NT2/D1 (cell line): ENCODE data around the gene RASAL2.

Experiments used
- DNase-seq: peaks from one replicate; pipeline ENCODE4 v3.0.0-alpha.2; 2011; ENCODE audit warnings: low read depth, low spot score
- H3K27me3 ChIP-seq: 2 replicates; pipeline ENCODE4 v1.6.0; 2011; ENCODE audit warnings: mild to moderate bottlenecking; ENCODE audit not compliant: insufficient read length, insufficient read depth
- H3K36me3 ChIP-seq: 2 replicates; pipeline ENCODE4 v1.6.1; 2011; ENCODE audit warnings: mild to moderate bottlenecking, low read length, mixed read lengths; ENCODE audit not compliant: insufficient read depth, insufficient read length
- H3K4me1 ChIP-seq: 2 replicates; pipeline ENCODE4 v1.5.1; 2011; ENCODE audit not compliant: insufficient read depth, insufficient read length
- H3K4me3 ChIP-seq: 2 replicates; pipeline ENCODE4 v1.5.1; 2011; ENCODE audit warnings: low read depth; ENCODE audit not compliant: insufficient read length
- H3K9ac ChIP-seq: 2 replicates; pipeline ENCODE4 v1.6.0; 2011; ENCODE audit warnings: low read depth; ENCODE audit not compliant: insufficient read length
- H3K9me3 ChIP-seq: 2 replicates; pipeline ENCODE4 v1.5.1; 2011; ENCODE audit warnings: mild to moderate bottlenecking, low read length; ENCODE audit not compliant: insufficient read depth
- SUZ12 ChIP-seq: IDR thresholded peaks from 2 replicates; pipeline ENCODE4 v1.6.1; 2011; ENCODE audit not compliant: insufficient read length, insufficient read depth; ENCODE audit errors: extremely low read depth
- YY1 ChIP-seq: IDR thresholded peaks from 2 replicates; pipeline ENCODE4 v1.6.1; 2011; ENCODE audit not compliant: insufficient read length, insufficient read depth
- ZNF274 ChIP-seq: IDR thresholded peaks from 2 replicates; pipeline ENCODE4 v1.6.1; 2011; ENCODE audit warnings: mild to moderate bottlenecking, low read depth, low read length

Gene RASAL2

GRCh38 chr1:178494569-178494971 is 400.7 kb downstream of the RASAL2 start:
- H3K4me1 ChIP-seq = peaks cover 9% of the 10 kb centered on the region
- TF ChIP-seq SUZ12 = no peak
- no peak for TF ChIP-seq ZNF274
- TF ChIP-seq YY1 = no peak
- DNase-seq = no peak
- no peaks in the 10 kb centered on the region for H3K27me3 ChIP-seq
- no peak overlapping the region for H3K4me3 ChIP-seq
- H3K36me3 ChIP-seq = no peaks in the 10 kb centered on the region
- H3K9me3 ChIP-seq = no peaks in the 10 kb centered on the region
- H3K9ac ChIP-seq = no peak overlapping the region

GRCh38 chr1:178495158-178495557 is 401.3 kb downstream of the RASAL2 start:
- TF ChIP-seq YY1 (no peak), SUZ12 (no peak), ZNF274 (no peak)
- Histone ChIP-seq H3K9ac (no peak overlapping the region), H3K9me3 (no peaks in the 10 kb centered on the region), H3K4me1 (peaks cover 9% of the 10 kb centered on the region), H3K27me3 (no peaks in the 10 kb centered on the region), H3K4me3 (no peak overlapping the region), H3K36me3 (no peaks in the 10 kb centered on the region)
- no peak for DNase-seq

- no peaks in the 10 kb centered on the region for H3K9me3 ChIP-seq
- no peaks in the 10 kb centered on the region for H3K27me3 ChIP-seq
- H3K4me1 ChIP-seq = peaks cover 9% of the 10 kb centered on the region
- no peak overlapping the region for H3K4me3 ChIP-seq
- no peak for TF ChIP-seq SUZ12
- TF ChIP-seq YY1 = no peak
- no peak for TF ChIP-seq ZNF274
- DNase-seq = no peak
- H3K36me3 ChIP-seq = no peaks in the 10 kb centered on the region
- H3K9ac ChIP-seq = no peak overlapping the region
Observed at GRCh38 chr1:178495741-178496409, 402.0 kb downstream of the RASAL2 start.

GRCh38 chr1:178496410-178497135 is 402.7 kb downstream of the RASAL2 start, which contains the start of gene CLEC20A:
TSS of gene CLEC20A (minus strand) at chr1:178496964. CDS start at chr1:178496939, 25 bp downstream.
- TF ChIP-seq SUZ12 (no peak), YY1 (no peak), ZNF274 (no peak)
- DNase-seq = no peak
- Histone ChIP-seq H3K36me3 (no peaks in the 10 kb centered on the region), H3K4me1 (peaks cover 9% of the 10 kb centered on the region), H3K27me3 (no peaks in the 10 kb centered on the region), H3K9ac (no peak within 1 kb of the TSS), H3K9me3 (no peaks in the 10 kb centered on the region), H3K4me3 (no peak within 1 kb of the TSS)

GRCh38 chr1:178497903-178498478 is 404.1 kb downstream of the RASAL2 start:
- Histone ChIP-seq H3K9me3 (no peaks in the 10 kb centered on the region), H3K36me3 (no peaks in the 10 kb centered on the region), H3K9ac (no peak overlapping the region), H3K4me1 (peaks cover 9% of the 10 kb centered on the region), H3K27me3 (no peaks in the 10 kb centered on the region), H3K4me3 (no peak overlapping the region)
- no peak for DNase-seq
- no peak for TF ChIP-seq ZNF274

- TF ChIP-seq SUZ12 (no peak), YY1 (no peak), ZNF274 (no peak)
- peaks cover 9% of the 10 kb centered on the region for H3K4me1 ChIP-seq
- no peaks in the 10 kb centered on the region for H3K36me3 ChIP-seq
- H3K9me3 ChIP-seq = no peaks in the 10 kb centered on the region
- H3K27me3 ChIP-seq = no peaks in the 10 kb centered on the region
- H3K9ac ChIP-seq = no peak overlapping the region
- no peak for DNase-seq
- no peak overlapping the region for H3K4me3 ChIP-seq
Observed at GRCh38 chr1:178498896-178499675, 405.2 kb downstream of the RASAL2 start.

GRCh38 chr1:178500091-178500770 is 406.3 kb downstream of the RASAL2 start:
- no peaks in the 10 kb centered on the region for H3K36me3 ChIP-seq
- no peaks in the 10 kb centered on the region for H3K9me3 ChIP-seq
- no peak overlapping the region for H3K9ac ChIP-seq
- no peak overlapping the region for H3K4me3 ChIP-seq
- peaks cover 6% of the 10 kb centered on the region for H3K4me1 ChIP-seq
- no peaks in the 10 kb centered on the region for H3K27me3 ChIP-seq
- TF ChIP-seq ZNF274 = no peak
- DNase-seq = no peak
